Measurements from ENCODE around the gene SMARCB1. TPM values are rescaled to one million over a fixed set of nuclear protein-coding genes. Genes with fewer than 3 reads are reported as not detected.

The SMARCB1 gene
- total and polyA plus RNA-seq, 2 of the 4 experiments (the other 2 are of a cell fraction): 110 to 159 TPM

DNA sequence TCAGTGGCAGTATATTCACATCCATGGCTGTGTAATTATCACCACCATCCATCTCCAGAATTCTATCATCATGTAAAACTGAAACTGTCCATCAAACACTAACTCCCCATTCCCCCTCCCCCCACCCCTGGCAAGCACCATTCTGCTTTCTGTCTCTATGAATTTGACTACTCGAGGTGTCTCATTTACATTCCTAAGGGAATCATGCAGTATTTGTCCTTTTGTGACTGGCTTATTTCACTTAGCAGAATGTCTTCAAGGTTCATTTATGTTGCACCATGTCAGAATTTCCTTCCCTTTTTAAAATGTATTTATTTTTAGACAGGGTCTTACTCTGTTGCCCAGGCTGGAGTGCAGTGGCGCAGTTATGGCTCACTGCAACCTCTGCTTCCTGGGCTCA is 31.8 kb downstream of the SMARCB1 start:
- Histone ChIP-seq H2BK15ac (ENCODE audit: low read depth, low read length) (no peak overlapping the region), H3K18ac (ENCODE audit: low read depth, low read length) (no peak overlapping the region), H3K14ac (replicated peaks; ENCODE audit: low read depth, low read length) (no peak overlapping the region), H2AK9ac (replicated peaks; ENCODE audit: low read depth, low read length, poor library complexity) (no peak overlapping the region), H2BK120ac (ENCODE audit: low read depth, low read length) (no peak overlapping the region), H4K8ac (ENCODE audit: low read depth in 2 of 2, low read length in 2 of 2) (no peak overlapping the region), H4K20me1 (ENCODE audit: insufficient read depth, low read length) (peaks cover 8% of the 10 kb centered on the region; the same call in 1 of the 2 replicates), H2AFZ (replicated peaks; ENCODE audit: low read length, poor library complexity) (no peak overlapping the region), H3K4me1 (ENCODE audit: control insufficient read depth, insufficient read depth, low read length) (no peaks in the 10 kb centered on the region), H3K27me3 (ENCODE audit: control insufficient read depth, insufficient read depth, low read length) (no peaks in the 10 kb centered on the region), H3K4ac (ENCODE audit: low read depth, low read length) (no peak overlapping the region), H3K9ac (ENCODE audit: low read depth, low read length) (no peak overlapping the region), H2BK5ac (ENCODE audit: low read depth, low read length, poor library complexity, severe bottlenecking) (no peak overlapping the region), H2AK5ac (ENCODE audit: low read depth, low read length) (no peak overlapping the region), H3K4me3 (ENCODE audit: insufficient read depth, low read depth, low read length) (no peak overlapping the region), H2BK20ac (ENCODE audit: low read depth, low read length) (no peak overlapping the region), H3K27ac (ENCODE audit: insufficient read depth, low read length) (no peak overlapping the region), H3K9me3 (ENCODE audit: control insufficient read depth, insufficient read depth, low read length) (no peaks in the 10 kb centered on the region), H4K91ac (ENCODE audit: insufficient read depth, low read depth, low read length) (no peak overlapping the region), H3K56ac (ENCODE audit: extremely low read depth, insufficient read depth, low read length) (no peak overlapping the region), H3K36me3 (ENCODE audit: control insufficient read depth, insufficient read depth, low read length) (peaks cover 62% of the 10 kb centered on the region), H3K79me1 (ENCODE audit: low read depth in 1 of 2, low read length in 2 of 2) (peaks cover 0 to 14% of the 10 kb centered on the region in 2 experiments; a peak in 1 of 4 replicates), H3K23ac (ENCODE audit: low read depth, low read length) (no peak overlapping the region), H3K9me1 (ENCODE audit: insufficient read depth, low read length) (peaks cover 11% of the 10 kb centered on the region; the same call in 1 of the 2 replicates), H3K4me2 (ENCODE audit: low read depth, low read length) (no peak overlapping the region), H4K5ac (ENCODE audit: low read depth, low read length) (no peak overlapping the region)
- no CpG with 5 or more reads among the region's 2 CpGs for WGBS, 2 experiments (ENCODE audit: extremely low coverage in 2 of 2, insufficient read length in 1 of 2)
- ChIA-PET POLR2A (ENCODE audit: unreplicated experiment) (interaction anchor here (0.6 kb wide), 1 partner anchor 33 kb away, joined by 4 read pairs; no protein-coding TSS in a partner anchor), CTCF (no interaction called here)
- TF ChIP-seq, protein P1, sequence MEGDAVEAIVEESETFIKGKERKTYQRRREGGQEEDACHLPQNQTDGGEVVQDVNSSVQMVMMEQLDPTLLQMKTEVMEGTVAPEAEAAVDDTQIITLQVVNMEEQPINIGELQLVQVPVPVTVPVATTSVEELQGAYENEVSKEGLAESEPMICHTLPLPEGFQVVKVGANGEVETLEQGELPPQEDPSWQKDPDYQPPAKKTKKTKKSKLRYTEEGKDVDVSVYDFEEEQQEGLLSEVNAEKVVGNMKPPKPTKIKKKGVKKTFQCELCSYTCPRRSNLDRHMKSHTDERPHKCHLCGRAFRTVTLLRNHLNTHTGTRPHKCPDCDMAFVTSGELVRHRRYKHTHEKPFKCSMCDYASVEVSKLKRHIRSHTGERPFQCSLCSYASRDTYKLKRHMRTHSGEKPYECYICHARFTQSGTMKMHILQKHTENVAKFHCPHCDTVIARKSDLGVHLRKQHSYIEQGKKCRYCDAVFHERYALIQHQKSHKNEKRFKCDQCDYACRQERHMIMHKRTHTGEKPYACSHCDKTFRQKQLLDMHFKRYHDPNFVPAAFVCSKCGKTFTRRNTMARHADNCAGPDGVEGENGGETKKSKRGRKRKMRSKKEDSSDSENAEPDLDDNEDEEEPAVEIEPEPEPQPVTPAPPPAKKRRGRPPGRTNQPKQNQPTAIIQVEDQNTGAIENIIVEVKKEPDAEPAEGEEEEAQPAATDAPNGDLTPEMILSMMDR (conservative IDR thresholded peaks at IDR 0.05; ENCODE audit: low read depth, low read length): no peak
- TF ChIP-seq CEBPB (IDR thresholded peaks at IDR 0.05; ENCODE audit: low read depth, low read length) (no peak), POLR2A (IDR thresholded peaks at IDR 0.05; ENCODE audit: low read depth, low read length) (no peak), FOS (IDR thresholded peaks at IDR 0.05; ENCODE audit: low read depth, low read length) (no peak), NFE2L2 (IDR thresholded peaks at IDR 0.05; ENCODE audit: low read depth, low read length) (no peak)
- TF ChIP-seq, protein P2, sequence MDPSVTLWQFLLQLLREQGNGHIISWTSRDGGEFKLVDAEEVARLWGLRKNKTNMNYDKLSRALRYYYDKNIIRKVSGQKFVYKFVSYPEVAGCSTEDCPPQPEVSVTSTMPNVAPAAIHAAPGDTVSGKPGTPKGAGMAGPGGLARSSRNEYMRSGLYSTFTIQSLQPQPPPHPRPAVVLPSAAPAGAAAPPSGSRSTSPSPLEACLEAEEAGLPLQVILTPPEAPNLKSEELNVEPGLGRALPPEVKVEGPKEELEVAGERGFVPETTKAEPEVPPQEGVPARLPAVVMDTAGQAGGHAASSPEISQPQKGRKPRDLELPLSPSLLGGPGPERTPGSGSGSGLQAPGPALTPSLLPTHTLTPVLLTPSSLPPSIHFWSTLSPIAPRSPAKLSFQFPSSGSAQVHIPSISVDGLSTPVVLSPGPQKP (IDR thresholded peaks at IDR 0.05; ENCODE audit: borderline replicate concordance, low read depth, low read length): no peak
- no peak for ATAC-seq (ENCODE audit: low read depth)
- dilution Hi-C loops (cut with HindIII; ENCODE audit: low sequenced_read_pairs, unreplicated experiment) (no loop called here), intact Hi-C loops (cut with micrococcal nuclease) (no loop called here), in situ Hi-C loops (cut with MboI; ENCODE audit: low sequenced_read_pairs) (no loop called here)
- DNase-seq: no peak
- BruUV-seq (replicated peaks): no TSS peak
